SK-N-MC (cell line): Measurements from ENCODE around the gene PCGF3.

Experiments
- EZH2 ChIP-seq: fragments of 200-600 bp; sonication (generic); IDR thresholded peaks from one replicate; pipeline ENCODE4 v1.6.1; 2017; ENCODE audit warnings: antibody characterized with exemption
- POLR2AphosphoS5 ChIP-seq: IDR thresholded peaks from 2 replicates; pipeline ENCODE4 v1.6.1; 2012; ENCODE audit warnings: mild to moderate bottlenecking, low read depth, low read length, borderline replicate concordance

- TF ChIP-seq POLR2AphosphoS5, result no peak
- no peak for TF ChIP-seq EZH2
Measured at GRCh38 chr4:660401-660800, 45.2 kb upstream of the PCGF3 start.
